ENCODE data around the gene PTPN4.

PTPN4 gene

GRCh38 chr2:119732601-119733164 is 27.0 kb upstream of the PTPN4 start:
- DNase-seq: no peak

- DNase-seq: no peak
Measured at GRCh38 chr2:119734047-119734446, 25.7 kb upstream of the PTPN4 start.

GRCh38 chr2:119735565-119735964 is 24.2 kb upstream of the PTPN4 start:
- no peak for DNase-seq

GRCh38 chr2:119736021-119736420 is 23.7 kb upstream of the PTPN4 start:
- DNase-seq: no peak

- DNase-seq: no peak
Measured at GRCh38 chr2:119739580-119740255, 20.0 kb upstream of the PTPN4 start.

GRCh38 chr2:119741001-119741400 is 18.7 kb upstream of the PTPN4 start:
- DNase-seq: no peak

GRCh38 chr2:119741868-119742267 is 17.9 kb upstream of the PTPN4 start:
- no peak for DNase-seq

- DNase-seq: no peak
Measured at GRCh38 chr2:119744335-119744939, 15.3 kb upstream of the PTPN4 start.

- DNase-seq: no peak
Measured at GRCh38 chr2:119745566-119745965, 14.2 kb upstream of the PTPN4 start.

- no peak for DNase-seq
Measured at GRCh38 chr2:119746836-119747686, 12.7 kb upstream of the PTPN4 start.

GRCh38 chr2:119748135-119748534 is 11.6 kb upstream of the PTPN4 start:
- no peak for DNase-seq

- no peak for DNase-seq
Measured at GRCh38 chr2:119749477-119750012, 10.2 kb upstream of the PTPN4 start.

- DNase-seq: no peak
Measured at GRCh38 chr2:119751706-119752105, 8.0 kb upstream of the PTPN4 start.

GRCh38 chr2:119753041-119753929 is 6.4 kb upstream of the PTPN4 start:
- DNase-seq: peak; percentile 11

- DNase-seq: no peak
Measured at GRCh38 chr2:119753930-119754321, 5.8 kb upstream of the PTPN4 start.

- DNase-seq: no peak
Measured at GRCh38 chr2:119755906-119756305, 3.8 kb upstream of the PTPN4 start.

- DNase-seq: no peak
Measured at GRCh38 chr2:119756837-119757236, 2.9 kb upstream of the PTPN4 start.

GRCh38 chr2:119758881-119759450 is 756 bp upstream of the PTPN4 start:
- no peak for DNase-seq

- DNase-seq: no peak
Measured at GRCh38 chr2:119760237-119760955, 674 bp downstream of the PTPN4 start.

GRCh38 chr2:119760956-119761275 is 1.2 kb downstream of the PTPN4 start:
- DNase-seq: no peak

- DNase-seq: no peak
Measured at GRCh38 chr2:119764832-119765231, 5.1 kb downstream of the PTPN4 start.

Measured in CD4-positive, alpha-beta T cell treated with Interferon gamma for 1 hour (primary cell).